WTC11 (cell line): ENCODE results near the gene DYNLRB1. TPM values are rescaled to one million over a fixed set of nuclear protein-coding genes. Genes with fewer than 3 reads are reported as not detected.

Experiments used
- ATAC-seq: fragments of 200-7000 bp; cut with Tn5 transposase; 2 replicates; pipeline ENCODE4 v1.10.0; 2021; ENCODE audit warnings: mild to moderate bottlenecking, moderate library complexity
- CTCF ChIA-PET: fragments of 300-600 bp; sonication (Branson Sonifier 250); formaldehyde crosslinking; loops from one replicate; lab custom pipeline; 2021; ENCODE audit warnings: antibody characterized with exemption; lab: Charles Lee
- POLR2A ChIA-PET: fragments of 350-600 bp; sonication (Branson Sonifier 250); formaldehyde crosslinking; loops from one replicate; lab custom pipeline; 2021; ENCODE audit warnings: antibody characterized with exemption; lab: Charles Lee
- DNase-seq: peaks from one replicate; pipeline ENCODE4 v3.0.0; 2021; ENCODE audit warnings: low spot score
- H3K27ac Mint-ChIP-seq: 2 replicates; pipeline ENCODE4 v1.8.0; 2021; ENCODE audit warnings: mixed read lengths
- H3K27me3 Mint-ChIP-seq: 2 replicates; pipeline ENCODE4 v1.8.0; 2021; ENCODE audit warnings: low read depth, mild to moderate bottlenecking, moderate library complexity, mixed read lengths
- H3K36me3 Mint-ChIP-seq: 2 replicates; pipeline ENCODE4 v1.8.0; 2021; ENCODE audit warnings: mixed read lengths
- H3K4me1 Mint-ChIP-seq: 2 replicates; pipeline ENCODE4 v1.8.0; 2022; ENCODE audit warnings: mixed read lengths
- H3K4me3 Mint-ChIP-seq: 2 replicates; pipeline ENCODE4 v1.8.0; 2021; ENCODE audit warnings: mild to moderate bottlenecking, moderate library complexity, mixed read lengths
- H3K9me3 Mint-ChIP-seq: 2 replicates; pipeline ENCODE4 v1.8.0; 2021; ENCODE audit warnings: mixed read lengths
- AFF4 ChIP-seq: sonication (generic); formaldehyde crosslinking; IDR thresholded peaks from 2 replicates; pipeline ENCODE4 v1.8.1; 2023; ENCODE audit warnings: mild to moderate bottlenecking, missing genetic modification reagents, borderline replicate concordance
- CDX4 ChIP-seq: fragments of 250-450 bp; sonication (Bioruptor Pico); IDR thresholded peaks from 2 replicates; pipeline ENCODE4 v1.9.0; 2021; ENCODE audit warnings: moderate library complexity, mild to moderate bottlenecking, inconsistent platforms, borderline replicate concordance
- CREM ChIP-seq: sonication (generic); formaldehyde crosslinking; IDR thresholded peaks from 2 replicates; pipeline ENCODE4 v1.8.1; 2022; ENCODE audit warnings: mild to moderate bottlenecking, missing genetic modification reagents, moderate library complexity
- E2F5 ChIP-seq: sonication (generic); formaldehyde crosslinking; IDR thresholded peaks from 2 replicates; pipeline ENCODE4 v1.8.1; 2022; ENCODE audit warnings: mild to moderate bottlenecking, moderate library complexity, missing genetic modification reagents
- EMX1 ChIP-seq: fragments of 250-450 bp; sonication (Bioruptor Pico); IDR thresholded peaks from 2 replicates; pipeline ENCODE4 v1.8.0; 2021; ENCODE audit warnings: mild to moderate bottlenecking
- FOXJ3 ChIP-seq: sonication (generic); formaldehyde crosslinking; IDR thresholded peaks from 2 replicates; pipeline ENCODE4 v1.9.0; 2021; ENCODE audit warnings: missing genetic modification reagents, mild to moderate bottlenecking, borderline replicate concordance
- FOXP1 ChIP-seq: sonication (generic); formaldehyde crosslinking; IDR thresholded peaks from 2 replicates; pipeline ENCODE4 v1.8.0; 2022; ENCODE audit warnings: missing genetic modification reagents, mild to moderate bottlenecking, moderate library complexity, borderline replicate concordance
- GABPB1 ChIP-seq: sonication (generic); formaldehyde crosslinking; IDR thresholded peaks from 2 replicates; pipeline ENCODE4 v1.8.1; 2023; ENCODE audit warnings: mild to moderate bottlenecking, missing genetic modification reagents
- HMGXB4 ChIP-seq: sonication (generic); formaldehyde crosslinking; IDR thresholded peaks from 2 replicates; pipeline ENCODE4 v1.8.1; 2023; ENCODE audit warnings: mild to moderate bottlenecking, moderate library complexity, missing genetic modification reagents
- KAT7 ChIP-seq: sonication (generic); formaldehyde crosslinking; IDR thresholded peaks from 2 replicates; pipeline ENCODE4 v1.8.1; 2023; ENCODE audit warnings: missing genetic modification reagents, mild to moderate bottlenecking, borderline replicate concordance
- MAX ChIP-seq: sonication (generic); formaldehyde crosslinking; IDR thresholded peaks from 2 replicates; pipeline ENCODE4 v1.8.0; 2022; ENCODE audit warnings: mild to moderate bottlenecking, missing genetic modification reagents
- SMAD3 ChIP-seq: sonication (generic); formaldehyde crosslinking; IDR thresholded peaks from 2 replicates; pipeline ENCODE4 v1.8.0; 2022; ENCODE audit warnings: missing genetic modification reagents, mild to moderate bottlenecking, borderline replicate concordance
- USF1 ChIP-seq: sonication (generic); formaldehyde crosslinking; IDR thresholded peaks from 2 replicates; pipeline ENCODE4 v1.8.0; 2022; ENCODE audit warnings: mild to moderate bottlenecking, missing genetic modification reagents
- ZNF219 ChIP-seq: sonication (generic); formaldehyde crosslinking; IDR thresholded peaks from 2 replicates; pipeline ENCODE4 v1.8.0; 2023; ENCODE audit warnings: missing genetic modification reagents, mild to moderate bottlenecking, borderline replicate concordance
- ZNF281 ChIP-seq: sonication (generic); formaldehyde crosslinking; IDR thresholded peaks from 2 replicates; pipeline ENCODE4 v1.8.0; 2023; ENCODE audit warnings: mild to moderate bottlenecking, missing genetic modification reagents
- ZNF317 ChIP-seq: sonication (generic); formaldehyde crosslinking; IDR thresholded peaks from 2 replicates; pipeline ENCODE4 v1.8.1; 2023; ENCODE audit warnings: low read depth, mild to moderate bottlenecking, moderate library complexity, missing genetic modification reagents, borderline replicate concordance
- ZNF396 ChIP-seq: fragments of 250-450 bp; sonication (Bioruptor Pico); IDR thresholded peaks from 2 replicates; pipeline ENCODE4 v1.8.0; 2021; ENCODE audit warnings: mild to moderate bottlenecking, moderate library complexity, borderline replicate concordance
- ZNF425 ChIP-seq: fragments of 250-450 bp; sonication (Bioruptor Pico); conservative IDR thresholded peaks from 2 replicates; pipeline ENCODE4 v1.9.0; 2021; ENCODE audit warnings: mild to moderate bottlenecking
- ZNF512 ChIP-seq: sonication (generic); formaldehyde crosslinking; IDR thresholded peaks from 2 replicates; pipeline ENCODE4 v1.8.1; 2022; ENCODE audit warnings: missing genetic modification reagents, borderline replicate concordance
- total RNA-seq: library from RNA; stranded (reverse); gene quantifications from 3 replicates; pipeline ENCODE4 v1.2.3, GENCODE V29; 2021

DYNLRB1 gene
- total RNA-seq, 1 experiment from 2014 or later = 99.3 TPM

GRCh38 chr20:34582221-34582620, 66.0 kb downstream of the DYNLRB1 start:
- ChIA-PET POLR2A (interaction anchor here (0.6 kb wide), 1 partner anchor 449 kb away, joined by 5 read pairs; no protein-coding TSS in a partner anchor), CTCF (no interaction called here)
- Mint-ChIP-seq H3K4me1 (no peaks in the 10 kb centered on the region), H3K27me3 (no peaks in the 10 kb centered on the region), H3K36me3 (peaks cover 3% of the 10 kb centered on the region; the same call in 1 of the 2 replicates), H3K27ac (no peak overlapping the region), H3K9me3 (no peaks in the 10 kb centered on the region), H3K4me3 (no peak overlapping the region)
- no peak for DNase-seq
- TF ChIP-seq ZNF281 (CRISPR knock-in tag) (no peak), GABPB1 (CRISPR knock-in tag) (no peak), HMGXB4 (CRISPR knock-in tag) (no peak), ZNF512 (CRISPR knock-in tag) (no peak), ZNF317 (CRISPR knock-in tag) (no peak), AFF4 (CRISPR knock-in tag) (no peak), MAX (CRISPR knock-in tag) (no peak), KAT7 (no peak), ZNF396 (CRISPR knock-in tag) (no peak), CREM (no peak), ZNF425 (CRISPR knock-in tag) (no peak)
- ATAC-seq = no peak

- POLR2A ChIA-PET = no interaction called here
- H3K36me3 Mint-ChIP-seq = peaks cover 3% of the 10 kb centered on the region; the same call in 1 of the 2 replicates
- CTCF ChIA-PET = interaction anchor here (1.0 to 1.1 kb wide), 2 partner anchors 127 to 187 kb away, joined by 3 to 4 read pairs; no protein-coding TSS in a partner anchor
- DNase-seq = no peak
- no peak for ATAC-seq
- H3K9me3 Mint-ChIP-seq = no peaks in the 10 kb centered on the region
- no peaks in the 10 kb centered on the region for H3K4me1 Mint-ChIP-seq
- H3K27me3 Mint-ChIP-seq = no peaks in the 10 kb centered on the region
- H3K27ac Mint-ChIP-seq = no peak overlapping the region
- H3K4me3 Mint-ChIP-seq = no peak overlapping the region
- TF ChIP-seq CREM = no peak
- no peak for TF ChIP-seq FOXP1 (CRISPR knock-in tag)
- TF ChIP-seq E2F5 = no peak
- TF ChIP-seq USF1 = no peak
- no peak for TF ChIP-seq FOXJ3
- no peak for TF ChIP-seq SMAD3
- no peak for TF ChIP-seq ZNF219
- no peak for TF ChIP-seq EMX1 (CRISPR knock-in tag)
- no peak for TF ChIP-seq CDX4
Observed at GRCh38 chr20:34582911-34583310, 66.7 kb downstream of the DYNLRB1 start.
